Tibial nerve (tissue), 4 donors: ENCODE measurements around the gene TERC.

ENCODE experiments used
- CTCF ChIP-seq, 5 experiments: fragments of 200-600 bp in 3 of 5; fragments of 450-650 bp in 2 of 5; sonication (generic) in 3 of 5; IDR thresholded peaks; one replicate each; pipeline ENCODE4 v1.5.1; 2016 to 2019; ENCODE audit warnings: antibody characterized with exemption in 5 of 5, mild to moderate bottlenecking in 3 of 5, moderate library complexity in 2 of 5
- EP300 ChIP-seq, 2 donors: sonication (generic); formaldehyde crosslinking; IDR thresholded peaks; one replicate each; pipeline ENCODE4 v1.6.1; 2017; ENCODE audit warnings: antibody characterized with exemption in 2 of 2, mild to moderate bottlenecking in 1 of 2
- POLR2A ChIP-seq, 2 donors: fragments of 450-650 bp; IDR thresholded peaks; one replicate each; pipeline ENCODE4 v1.6.1; 2017; ENCODE audit warnings: antibody characterized with exemption in 2 of 2, mild to moderate bottlenecking in 2 of 2, moderate library complexity in 2 of 2

- TF ChIP-seq CTCF (IDR thresholded peaks at IDR 0.05) (no peak), POLR2A (IDR thresholded peaks at IDR 0.05) (no peak), EP300 (IDR thresholded peaks at IDR 0.05) (no peak)
Observed at GRCh38 chr3:169746924-169747323, 17.9 kb downstream of the TERC start.
